Stimulated activated CD4-positive, alpha-beta T cell treated with anti-CD3 and anti-CD28 coated beads, Interleukin-4, amount 100 ng/mL, for 1 hour (primary cell): Measurements from ENCODE around the gene ACTR3.

Experiments
- DNase-seq: peaks from one replicate; pipeline ENCODE4 v3.0.0-alpha.2; 2020

Gene ACTR3

GRCh38 chr2:113966832-113967231 is 76.9 kb downstream of the ACTR3 start:
- DNase-seq, result no peak

GRCh38 chr2:113967272-113967671 is 77.4 kb downstream of the ACTR3 start:
- DNase-seq, result no peak

- DNase-seq, result no peak
Measured at GRCh38 chr2:113972766-113973165, 82.9 kb downstream of the ACTR3 start.

GRCh38 chr2:113973810-113974209 is 83.9 kb downstream of the ACTR3 start:
- DNase-seq, result no peak

GRCh38 chr2:113974727-113975126 is 84.8 kb downstream of the ACTR3 start:
- no peak for DNase-seq

GRCh38 chr2:113976277-113976928 is 86.5 kb downstream of the ACTR3 start:
- DNase-seq, result no peak

- no peak for DNase-seq
Measured at GRCh38 chr2:113977060-113977659, 87.3 kb downstream of the ACTR3 start.

GRCh38 chr2:113977660-113978523 is 88.0 kb downstream of the ACTR3 start:
- no peak for DNase-seq

- DNase-seq, result no peak
Measured at GRCh38 chr2:113978524-113979190, 88.8 kb downstream of the ACTR3 start.

- peak; percentile 61 for DNase-seq
Measured at GRCh38 chr2:113979191-113980128, 89.6 kb downstream of the ACTR3 start.

- no peak for DNase-seq
Measured at GRCh38 chr2:113980946-113981345, 91.1 kb downstream of the ACTR3 start.

GRCh38 chr2:113981404-113982134 is 91.7 kb downstream of the ACTR3 start:
- no peak for DNase-seq

GRCh38 chr2:113985554-113986397 is 95.9 kb downstream of the ACTR3 start:
- DNase-seq, result no peak

- DNase-seq, result no peak
Measured at GRCh38 chr2:113986762-113987290, 96.9 kb downstream of the ACTR3 start.

- DNase-seq, result no peak
Measured at GRCh38 chr2:113992090-113992489, 102.2 kb downstream of the ACTR3 start.

GRCh38 chr2:113996671-113997594 is 107.0 kb downstream of the ACTR3 start:
- DNase-seq, result no peak

- DNase-seq, result no peak
Measured at GRCh38 chr2:114001152-114001551, 111.3 kb downstream of the ACTR3 start.

GRCh38 chr2:114001937-114002336 is 112.0 kb downstream of the ACTR3 start:
- no peak for DNase-seq
